K562 (cell line): ENCODE data around the gene MEP1B. TPM values are rescaled to one million over a fixed set of nuclear protein-coding genes. Genes with fewer than 3 reads are reported as not detected.

Experiments
- ATAC-seq: fragments of 200-7000 bp; cut with Tn5 transposase; 3 replicates; pipeline ENCODE4 v1.9.1; 2020; ENCODE audit warnings: moderate library complexity
- BruUV-seq: library from RNA; stranded (reverse); fragments of 400-500 nt; replicated peaks from 2 replicates; lab custom pipeline; 2021; lab: Mats Ljungman, UMichigan
- CTCF ChIA-PET: fragments of 300-600 bp; formaldehyde crosslinking; extraction: SDS; loops from one replicate; lab custom pipeline; 2021; ENCODE audit warnings: low intra/inter-chr PET ratio; lab: Yijun Ruan, JAX
- POLR2A ChIA-PET: fragments of 300-600, 350-650 bp; sonication (Branson Sonifier 250); formaldehyde crosslinking; extraction: SDS; loops from one replicate; lab custom pipeline; 2021; ENCODE audit warnings: antibody characterized with exemption, inconsistent platforms; lab: Yijun Ruan, JAX
- DNase-seq, 4 experiments: peaks; one replicate each; pipeline versions ENCODE4 v3.0.0 to v3.0.0-alpha.2; 2011 to 2018; ENCODE audit warnings: low spot score in 3 of 4, mixed read lengths in 3 of 4; ENCODE audit errors: extremely low read depth in 1 of 4
- FAIRE-seq: peaks from 2 replicates; lab custom pipeline; 2011; peaks lifted over from hg19 to GRCh38; lab: Jason Lieb, UNC
- H2AFZ ChIP-seq: 2 replicates; pipeline ENCODE4 v1.6.0; 2011; ENCODE audit warnings: low read depth, low read length, control low read depth, inconsistent platforms
- H3K27ac ChIP-seq: fragments of 200-600 bp; 3 replicates; pipeline ENCODE4 v1.8.0; 2011; ENCODE audit warnings: low read depth, mild to moderate bottlenecking, control low read depth, inconsistent platforms, low read length, moderate library complexity, mixed read lengths; ENCODE audit errors: extremely low read depth
- H3K27me3 ChIP-seq, 2 experiments: fragments of 300-600 bp in 1 of 2; 2 replicates in 1 of 2; 3 replicates in 1 of 2; pipeline versions ENCODE4 v1.6.0 to v1.8.0; 2011; ENCODE audit warnings: inconsistent platforms in 2 of 2, low read length in 2 of 2, mild to moderate bottlenecking in 1 of 2, mixed read lengths in 1 of 2, moderate library complexity in 1 of 2; ENCODE audit not compliant: control insufficient read depth in 2 of 2, insufficient read depth in 2 of 2
- H3K36me3 ChIP-seq: fragments of 300-600 bp; 3 replicates; pipeline ENCODE4 v1.8.0; 2011; ENCODE audit warnings: mild to moderate bottlenecking, low read length, inconsistent platforms; ENCODE audit not compliant: control insufficient read depth, insufficient read depth
- H3K4me1 ChIP-seq, 2 experiments: fragments of 200-600 bp in 1 of 2; replicated peaks in 1 of 2; 2 replicates in 1 of 2; 3 replicates in 1 of 2; pipeline versions ENCODE4 v1.5.1 to v1.8.0; 2011; ENCODE audit warnings: inconsistent platforms in 2 of 2, low read length in 2 of 2, mild to moderate bottlenecking in 1 of 2, mixed read lengths in 1 of 2, moderate library complexity in 1 of 2; ENCODE audit not compliant: control insufficient read depth in 2 of 2, insufficient read depth in 2 of 2
- H3K4me2 ChIP-seq: 2 replicates; pipeline ENCODE4 v1.6.1; 2011; ENCODE audit warnings: low read length, control low read depth, inconsistent platforms, mixed read lengths; ENCODE audit not compliant: insufficient read depth
- H3K4me3 ChIP-seq: fragments of 200-600 bp; sonication (generic), shearing (Covaris generic); 2 replicates; pipeline ENCODE4 v1.5.1; 2016; ENCODE audit warnings: control low read depth, inconsistent platforms
- H3K79me2 ChIP-seq: fragments of 200-600 bp; 3 replicates; pipeline ENCODE4 v1.8.0; 2011; ENCODE audit warnings: low read length, inconsistent platforms; ENCODE audit not compliant: control insufficient read depth, insufficient read depth
- H3K9ac ChIP-seq, 2 experiments: 2 replicates each; pipeline versions ENCODE4 v1.6.0 to v1.6.1; 2011; ENCODE audit warnings: low read depth in 2 of 2, low read length in 2 of 2, control low read depth in 1 of 2, inconsistent platforms in 1 of 2, mild to moderate bottlenecking in 1 of 2, mixed read lengths in 1 of 2; ENCODE audit not compliant: insufficient read depth in 1 of 2
- H3K9me1 ChIP-seq: one replicate; pipeline ENCODE4 v1.6.0; 2011; ENCODE audit warnings: inconsistent platforms, mild to moderate bottlenecking, low read length, moderate library complexity; ENCODE audit not compliant: control insufficient read depth, insufficient read depth
- H3K9me3 ChIP-seq: replicated peaks from 2 replicates; pipeline ENCODE4 v1.5.1; 2011; ENCODE audit warnings: low read depth, low read length, inconsistent platforms; ENCODE audit not compliant: control insufficient read depth, insufficient read depth
- H4K20me1 ChIP-seq: replicated peaks from 2 replicates; pipeline ENCODE4 v1.6.1; 2011; ENCODE audit warnings: low read length, inconsistent platforms, mixed read lengths; ENCODE audit not compliant: control insufficient read depth, insufficient read depth
- CREB1 ChIP-seq, 2 experiments: sonication (generic) in 1 of 2; formaldehyde crosslinking in 1 of 2; IDR thresholded peaks; 2 replicates each; pipeline versions ENCODE4 v1.6.1 to v1.8.0; 2012 to 2022; ENCODE audit warnings: inconsistent platforms in 1 of 2, mild to moderate bottlenecking in 1 of 2, missing genetic modification reagents in 1 of 2, moderate library complexity in 1 of 2
- FOXJ2 ChIP-seq: fragments of 200-800 bp; sonication (Bioruptor generic); IDR thresholded peaks from 2 replicates; pipeline ENCODE4 v1.6.1; 2016; ENCODE audit warnings: missing genetic modification characterization, missing compliant biosample characterization
- HDGF ChIP-seq: fragments of 450-650 bp; IDR thresholded peaks from 2 replicates; pipeline ENCODE4 v1.6.1; 2016
- NFIC ChIP-seq: fragments of 450-650 bp; IDR thresholded peaks from 2 replicates; pipeline ENCODE4 v1.6.1; 2017; ENCODE audit warnings: mild to moderate bottlenecking, inconsistent platforms
- NFXL1 ChIP-seq: fragments of 450-650 bp; formaldehyde crosslinking; IDR thresholded peaks from 2 replicates; pipeline ENCODE4 v1.4.0; 2021; ENCODE audit warnings: mild to moderate bottlenecking
- SPI1 ChIP-seq: IDR thresholded peaks from 2 replicates; pipeline ENCODE4 v1.6.1; 2011; ENCODE audit warnings: low read depth, low read length, control low read depth, borderline replicate concordance
- STAT5A ChIP-seq: IDR thresholded peaks from 2 replicates; pipeline ENCODE4 v1.6.1; 2012; ENCODE audit warnings: low read length, inconsistent platforms, borderline replicate concordance
- YY1 ChIP-seq, 3 experiments: IDR thresholded peaks; 2 replicates each; pipeline ENCODE4 v1.6.1; 2011; ENCODE audit warnings: low read length in 2 of 3, mild to moderate bottlenecking in 2 of 3, moderate library complexity in 2 of 3, borderline replicate concordance in 1 of 3, control low read depth in 1 of 3, low read depth in 1 of 3; ENCODE audit not compliant: insufficient read depth in 3 of 3, insufficient replicate concordance in 2 of 3, control insufficient read depth in 1 of 3, insufficient read length in 1 of 3; ENCODE audit errors: extremely low read depth in 1 of 3
- ZNF197 ChIP-seq: fragments of 200-800 bp; sonication (Bioruptor generic); IDR thresholded peaks from 2 replicates; pipeline ENCODE4 v1.6.1; 2016; ENCODE audit warnings: low read depth, missing genetic modification characterization, missing compliant biosample characterization
- ZNF239 ChIP-seq: fragments of 250-450 bp; sonication (Bioruptor Pico); IDR thresholded peaks from 2 replicates; pipeline ENCODE4 v1.4.0; 2020; ENCODE audit warnings: mild to moderate bottlenecking
- WGBS: fragments of 100-300 bp; shearing (Covaris generic); methylation state at CpG from one replicate; pipeline ENCODE4 v1.1.6; 2016; ENCODE audit warnings: low coverage, mixed read lengths; ENCODE audit not compliant: insufficient coverage; ENCODE audit errors: missing lambda C conversion rate; 5-methylcytosine and 5-hydroxymethylcytosine counted together
- in situ Hi-C: fragments of 300-500 bp; cut with MboI; formaldehyde crosslinking; loops from 4 replicates; pipeline ENCODE4 v1.15.0; 2018; ENCODE audit warnings: inconsistent platforms, mixed read lengths
- intact Hi-C: fragments of 100-400 bp; cut with micrococcal nuclease; formaldehyde crosslinking; loops from 2 replicates; pipeline ENCODE4 v1.14.2; 2022
- polyA plus RNA-seq, 8 experiments: library from polyadenylated mRNA; depleted of rRNA in 4 of 8; stranded (reverse) in 5 of 8; unstranded in 3 of 8; fragments of >200 nt; fragmentation: Nextera tagmentation in 2 of 8; fragmentation: Illumina TruSeq in 1 of 8; extraction: Ambion mirVana in 2 of 8; extraction: Trizol in 1 of 8; gene quantifications; 2 replicates each; pipeline versions ENCODE4 v1.2.1 to v1.2.3, GENCODE V29; 2011 to 2014; ENCODE audit warnings: inconsistent platforms in 1 of 8, missing spikeins in 1 of 8
- total RNA-seq, 7 experiments: library from RNA; depleted of rRNA in 6 of 7; stranded (reverse); fragments of >200 nt in 6 of 7; fragmentation: Illumina TruSeq in 2 of 7; extraction: Trizol in 2 of 7; gene quantifications; 2 replicates each; pipeline versions ENCODE4 v1.2.1 to v1.2.3, GENCODE V29; 2011 to 2021; ENCODE audit warnings: low replicate concordance in 1 of 7
- TF ChIP-seq, protein P1 (sequence below): sonication (generic); formaldehyde crosslinking; IDR thresholded peaks from 2 replicates; pipeline ENCODE4 v1.8.0; 2022; ENCODE audit warnings: mild to moderate bottlenecking, missing genetic modification reagents

MEP1B gene
- total and polyA plus RNA-seq, 9 of the 15 experiments (the other 6 are each of a cell fraction or from before 2014, with no cell fraction given), result 0.03 to 0.11 TPM; not detected in 7

- TF ChIP-seq CREB1 (IDR thresholded peaks at IDR 0.05), result no peak
- TF ChIP-seq CREB1 (CRISPR knock-in tag; IDR thresholded peaks at IDR 0.05), result no peak
- TF ChIP-seq SPI1, result no peak
- TF ChIP-seq NFIC, result peak; percentile 69
- no peak for TF ChIP-seq ZNF197 (CRISPR knock-in tag)
- no peak for TF ChIP-seq FOXJ2 (tag)
- H3K9ac ChIP-seq, result no peak overlapping the region
- intact Hi-C loops, result no loop called here
- peaks cover 0 to 4% of the 10 kb centered on the region in 2 experiments; a peak in 1 of 5 replicates for H3K27me3 ChIP-seq
- no peaks in the 10 kb centered on the region for H3K79me2 ChIP-seq
- no peaks in the 10 kb centered on the region for H3K36me3 ChIP-seq
- H3K4me3 ChIP-seq, result no peak overlapping the region
- H2AFZ ChIP-seq, result no peak overlapping the region
- no peak for ATAC-seq
- POLR2A ChIA-PET, result no interaction called here
- FAIRE-seq, result no peak
- BruUV-seq, result no TSS peak
- WGBS, result 4% methylated on average over 2 of the region's 2 CpGs
- no peaks in the 10 kb centered on the region for H3K9me1 ChIP-seq
- no peaks in the 10 kb centered on the region for H4K20me1 ChIP-seq
- H3K27ac ChIP-seq, result no peak overlapping the region
- no peak overlapping the region for H3K4me2 ChIP-seq
- no peaks in the 10 kb centered on the region for H3K9me3 ChIP-seq
- no peak for DNase-seq
- in situ Hi-C loops, result no loop called here
- H3K4me1 ChIP-seq, result no peaks in the 10 kb centered on the region
- CTCF ChIA-PET, result no interaction called here
Observed at GRCh38 chr18:32200766-32201165, 10.9 kb downstream of the MEP1B start.

DNA sequence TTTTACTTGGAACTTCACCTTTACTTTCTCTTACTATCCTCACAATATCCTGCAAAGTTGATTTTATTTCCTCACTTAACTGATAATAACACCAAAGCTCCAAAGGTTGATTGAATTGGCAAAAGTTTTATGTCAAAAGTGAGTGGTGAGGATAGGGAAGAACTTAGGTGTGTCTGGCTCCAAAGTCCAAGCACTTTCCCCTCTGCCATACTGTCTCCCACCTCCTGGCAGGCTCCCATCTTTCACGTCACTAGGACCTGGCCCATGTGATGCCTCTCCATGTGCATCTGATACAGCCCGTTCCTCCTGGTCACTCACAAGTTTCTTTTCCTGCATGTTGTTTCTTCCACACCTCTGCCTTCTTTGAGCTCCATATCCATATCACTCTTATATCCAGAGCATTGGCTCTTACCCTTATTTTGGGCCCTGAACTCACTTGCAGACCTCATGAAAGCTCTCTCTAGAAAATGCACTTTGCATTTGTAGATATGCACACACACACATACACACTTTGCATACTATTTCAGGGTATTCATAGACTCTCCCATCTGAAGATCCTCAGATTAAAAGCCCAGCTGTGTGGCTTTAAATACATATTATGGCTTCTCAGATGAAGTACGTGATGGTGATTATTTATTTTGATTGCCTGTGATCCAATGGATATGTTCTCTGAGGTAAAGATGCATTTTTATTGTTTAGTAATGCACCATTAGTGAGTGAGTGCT lies 12.3 kb downstream of the MEP1B start:
- DNase-seq (no peak), FAIRE-seq (no peak), ATAC-seq (no peak)
- Histone ChIP-seq H3K9ac (no peak overlapping the region), H3K9me3 (no peaks in the 10 kb centered on the region), H4K20me1 (no peaks in the 10 kb centered on the region), H3K36me3 (no peaks in the 10 kb centered on the region), H3K27ac (no peak overlapping the region), H2AFZ (no peak overlapping the region), H3K4me3 (no peak overlapping the region), H3K27me3 (no peaks in the 10 kb centered on the region; a peak in 1 of 5 replicates), H3K4me1 (no peaks in the 10 kb centered on the region), H3K9me1 (no peaks in the 10 kb centered on the region), H3K4me2 (no peak overlapping the region), H3K79me2 (no peaks in the 10 kb centered on the region)
- ChIA-PET POLR2A (no interaction called here), CTCF (no interaction called here)
- BruUV-seq, result no TSS peak
- in situ Hi-C loops (no loop called here), intact Hi-C loops (no loop called here)
- WGBS, result 0% methylated on average over 3 of the region's 3 CpGs
- TF ChIP-seq HDGF, result no peak
- TF ChIP-seq STAT5A, result no peak
- TF ChIP-seq ZNF239 (CRISPR knock-in tag), result no peak
- TF ChIP-seq, protein P1, sequence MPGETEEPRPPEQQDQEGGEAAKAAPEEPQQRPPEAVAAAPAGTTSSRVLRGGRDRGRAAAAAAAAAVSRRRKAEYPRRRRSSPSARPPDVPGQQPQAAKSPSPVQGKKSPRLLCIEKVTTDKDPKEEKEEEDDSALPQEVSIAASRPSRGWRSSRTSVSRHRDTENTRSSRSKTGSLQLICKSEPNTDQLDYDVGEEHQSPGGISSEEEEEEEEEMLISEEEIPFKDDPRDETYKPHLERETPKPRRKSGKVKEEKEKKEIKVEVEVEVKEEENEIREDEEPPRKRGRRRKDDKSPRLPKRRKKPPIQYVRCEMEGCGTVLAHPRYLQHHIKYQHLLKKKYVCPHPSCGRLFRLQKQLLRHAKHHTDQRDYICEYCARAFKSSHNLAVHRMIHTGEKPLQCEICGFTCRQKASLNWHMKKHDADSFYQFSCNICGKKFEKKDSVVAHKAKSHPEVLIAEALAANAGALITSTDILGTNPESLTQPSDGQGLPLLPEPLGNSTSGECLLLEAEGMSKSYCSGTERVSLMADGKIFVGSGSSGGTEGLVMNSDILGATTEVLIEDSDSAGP, result no peak
- TF ChIP-seq NFXL1, result no peak
- no peak for TF ChIP-seq YY1 (IDR thresholded peaks at IDR 0.05; ENCODE audit: borderline replicate concordance in 1 of 3, control insufficient read depth in 1 of 3, extremely low read depth in 1 of 3, insufficient read depth in 3 of 3, insufficient read length in 1 of 3, insufficient replicate concordance in 2 of 3, low read depth in 1 of 3, low read length in 2 of 3)
